ENCODE measurements around the gene SVBP. TPM values are rescaled to one million over a fixed set of nuclear protein-coding genes. Genes with fewer than 3 reads are reported as not detected.

SVBP gene
- polyA plus RNA-seq, 1 experiment, result 29.8 TPM

GRCh38 chr1:42806171-42806570 lies 11.0 kb downstream of the SVBP start:
- no peak for DNase-seq (ENCODE audit: low read depth, low spot score)
- ChIA-PET POLR2A (interaction anchor here (0.6 kb wide), 1 partner anchor 16 kb away, joined by 4 read pairs; no protein-coding TSS in a partner anchor), CTCF (no interaction called here)
- H3K9me3 ChIP-seq (ENCODE audit: control insufficient read depth, insufficient read depth, low read length), result no peaks in the 10 kb centered on the region; the same call in 1 of the 2 replicates
- no peak overlapping the region for H3K4me3 ChIP-seq (ENCODE audit: low read depth, low read length)
- H3K27ac ChIP-seq (ENCODE audit: low read depth, low read length), result no peak overlapping the region
- no peaks in the 10 kb centered on the region for H3K27me3 ChIP-seq (ENCODE audit: control insufficient read depth, insufficient read depth, low read length)
- TF ChIP-seq, protein P1, sequence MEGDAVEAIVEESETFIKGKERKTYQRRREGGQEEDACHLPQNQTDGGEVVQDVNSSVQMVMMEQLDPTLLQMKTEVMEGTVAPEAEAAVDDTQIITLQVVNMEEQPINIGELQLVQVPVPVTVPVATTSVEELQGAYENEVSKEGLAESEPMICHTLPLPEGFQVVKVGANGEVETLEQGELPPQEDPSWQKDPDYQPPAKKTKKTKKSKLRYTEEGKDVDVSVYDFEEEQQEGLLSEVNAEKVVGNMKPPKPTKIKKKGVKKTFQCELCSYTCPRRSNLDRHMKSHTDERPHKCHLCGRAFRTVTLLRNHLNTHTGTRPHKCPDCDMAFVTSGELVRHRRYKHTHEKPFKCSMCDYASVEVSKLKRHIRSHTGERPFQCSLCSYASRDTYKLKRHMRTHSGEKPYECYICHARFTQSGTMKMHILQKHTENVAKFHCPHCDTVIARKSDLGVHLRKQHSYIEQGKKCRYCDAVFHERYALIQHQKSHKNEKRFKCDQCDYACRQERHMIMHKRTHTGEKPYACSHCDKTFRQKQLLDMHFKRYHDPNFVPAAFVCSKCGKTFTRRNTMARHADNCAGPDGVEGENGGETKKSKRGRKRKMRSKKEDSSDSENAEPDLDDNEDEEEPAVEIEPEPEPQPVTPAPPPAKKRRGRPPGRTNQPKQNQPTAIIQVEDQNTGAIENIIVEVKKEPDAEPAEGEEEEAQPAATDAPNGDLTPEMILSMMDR (IDR thresholded peaks at IDR 0.05; ENCODE audit: low read depth, low read length), result no peak

- CTCF ChIA-PET, result interaction anchor here (1.4 kb wide), 3 partner anchors 24 to 272 kb away, joined by 4 to 6 read pairs (median 5); partner anchors contain the start of gene ZNF691
- DNase-seq (ENCODE audit: low read depth, low spot score), result no peak
- TF ChIP-seq, protein P1 (IDR thresholded peaks at IDR 0.05; ENCODE audit: low read depth, low read length), result no peak
- H3K9me3 ChIP-seq (ENCODE audit: control insufficient read depth, insufficient read depth, low read length), result no peaks in the 10 kb centered on the region; the same call in 1 of the 2 replicates
- POLR2A ChIA-PET, result no interaction called here
- no peak overlapping the region for H3K27ac ChIP-seq (ENCODE audit: low read depth, low read length)
- H3K4me3 ChIP-seq (ENCODE audit: low read depth, low read length), result no peak overlapping the region
- H3K27me3 ChIP-seq (ENCODE audit: control insufficient read depth, insufficient read depth, low read length), result peaks cover 12% of the 10 kb centered on the region
Observed at GRCh38 chr1:42801832-42802473, 15.2 kb downstream of the SVBP start.

GRCh38 chr1:42797979-42798378 lies 19.2 kb downstream of the SVBP start:
- peaks cover 18% of the 10 kb centered on the region for H3K27me3 ChIP-seq (ENCODE audit: control insufficient read depth, insufficient read depth, low read length)
- TF ChIP-seq, protein P1 (IDR thresholded peaks at IDR 0.05; ENCODE audit: low read depth, low read length), result no peak
- no peak overlapping the region for H3K27ac ChIP-seq (ENCODE audit: low read depth, low read length)
- POLR2A ChIA-PET, result no interaction called here
- H3K9me3 ChIP-seq (ENCODE audit: control insufficient read depth, insufficient read depth, low read length), result no peaks in the 10 kb centered on the region
- no peak overlapping the region for H3K4me3 ChIP-seq (ENCODE audit: low read depth, low read length)
- DNase-seq (ENCODE audit: low read depth, low spot score), result no peak
- CTCF ChIA-PET, result no interaction called here

DNA sequence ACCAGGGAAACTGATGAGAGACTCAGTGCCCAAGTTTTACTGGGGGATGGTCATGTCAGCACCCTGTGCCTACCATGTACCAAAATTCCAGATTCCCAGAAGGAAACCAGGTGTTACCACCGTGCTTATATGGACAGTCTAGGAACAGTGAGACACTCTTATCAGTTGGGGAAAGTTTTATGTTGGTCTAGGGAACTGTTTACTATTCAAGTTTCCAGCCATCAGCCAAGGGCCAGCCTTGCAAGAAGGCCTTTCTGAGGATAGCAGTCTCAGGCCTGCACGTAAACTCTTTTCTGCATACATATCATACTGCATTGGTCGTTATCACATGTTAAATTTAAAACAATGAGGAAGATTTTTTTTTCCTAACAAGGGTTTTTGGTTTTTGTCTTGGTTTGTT lies 19.8 kb downstream of the SVBP start:
- peaks cover 18% of the 10 kb centered on the region for H3K27me3 ChIP-seq (ENCODE audit: control insufficient read depth, insufficient read depth, low read length)
- TF ChIP-seq, protein P1 (IDR thresholded peaks at IDR 0.05; ENCODE audit: low read depth, low read length), result no peak
- H3K4me3 ChIP-seq (ENCODE audit: low read depth, low read length), result no peak overlapping the region
- ChIA-PET POLR2A (no interaction called here), CTCF (no interaction called here)
- no peak overlapping the region for H3K27ac ChIP-seq (ENCODE audit: low read depth, low read length)
- no peak for DNase-seq (ENCODE audit: low read depth, low spot score)
- H3K9me3 ChIP-seq (ENCODE audit: control insufficient read depth, insufficient read depth, low read length), result no peaks in the 10 kb centered on the region

- Histone ChIP-seq H3K27me3 (ENCODE audit: control insufficient read depth, insufficient read depth, low read length) (peaks cover 15% of the 10 kb centered on the region), H3K4me3 (ENCODE audit: low read depth, low read length) (no peak overlapping the region), H3K9me3 (ENCODE audit: control insufficient read depth, insufficient read depth, low read length) (no peaks in the 10 kb centered on the region), H3K27ac (ENCODE audit: low read depth, low read length) (no peak overlapping the region)
- POLR2A ChIA-PET, result no interaction called here
- no peak for DNase-seq (ENCODE audit: low read depth, low spot score)
- TF ChIP-seq, protein P1 (IDR thresholded peaks at IDR 0.05; ENCODE audit: low read depth, low read length), result no peak
- CTCF ChIA-PET, result interaction anchor here (1.1 to 1.6 kb wide), 2 partner anchors 14 to 16 kb away, joined by 3 to 5 read pairs; no protein-coding TSS in a partner anchor
Observed at GRCh38 chr1:42793824-42794223, 23.4 kb downstream of the SVBP start.
